Measurements from ENCODE around the gene APOBEC4.
A peak's percentile ranks its signal among the peaks of the same experiment; 100 is the strongest.

APOBEC4 gene

DNA sequence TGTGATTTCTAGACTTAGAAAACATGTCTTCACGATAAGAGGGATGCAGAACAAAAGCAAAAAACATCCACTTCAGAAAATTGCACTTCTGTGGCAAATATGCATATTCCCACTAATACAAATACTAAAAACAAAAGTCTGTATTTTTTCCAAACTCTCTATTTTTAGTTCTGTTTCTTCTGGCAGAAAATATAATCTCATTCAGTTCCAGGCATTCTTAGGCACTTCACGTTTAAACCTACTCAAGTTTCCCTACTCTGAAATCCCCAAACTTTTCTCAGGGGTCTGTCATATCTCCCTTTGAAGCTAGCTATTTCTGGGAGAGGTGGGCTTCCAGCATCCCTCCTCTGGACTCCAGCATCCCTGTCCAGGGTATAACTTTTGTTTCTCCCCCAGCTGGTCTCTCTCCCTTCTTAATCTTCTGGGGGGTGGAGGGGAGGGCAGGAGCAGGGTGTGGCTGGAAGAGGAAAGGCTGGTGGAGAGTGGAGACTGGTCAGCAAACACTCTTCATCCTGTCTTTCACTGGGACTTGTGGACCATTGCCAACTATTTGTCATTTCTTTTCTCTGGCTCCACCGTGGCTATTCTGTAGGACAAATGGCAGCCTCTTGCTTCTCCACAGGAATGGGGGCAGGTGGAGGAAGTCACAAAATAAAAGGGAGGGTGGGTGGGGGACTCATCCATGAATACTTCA lies 43.2 kb downstream of the APOBEC4 start:
- DNase-seq (ENCODE audit: extremely low read depth, low read depth): no peak
- TF ChIP-seq CTCF (IDR thresholded peaks at IDR 0.05; ENCODE audit: low read depth, low read length): no peak

DNA sequence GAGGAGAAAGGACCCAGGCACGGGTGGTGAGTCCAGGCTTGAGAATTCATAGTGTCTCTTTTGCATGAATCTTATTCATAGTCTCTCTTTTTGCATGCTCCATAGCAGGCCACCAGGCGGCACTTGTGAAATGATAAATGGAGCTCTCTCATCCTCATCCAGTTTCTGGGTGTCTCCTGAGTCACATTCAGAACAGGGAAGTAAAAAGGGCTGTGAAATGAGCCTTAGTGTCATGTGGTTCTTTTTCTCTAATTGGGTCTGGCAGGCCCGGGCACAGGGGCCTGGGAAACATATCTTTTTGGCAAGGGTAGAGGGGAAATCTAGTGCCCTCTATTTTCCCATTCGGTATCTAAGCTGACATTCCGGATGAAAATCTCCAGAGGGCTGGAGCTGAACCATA lies 43.8 kb downstream of the APOBEC4 start:
- peak; percentile 66 for TF ChIP-seq CTCF (IDR thresholded peaks at IDR 0.05; ENCODE audit: low read depth, low read length)
- peak; percentile 66 for DNase-seq (ENCODE audit: extremely low read depth, low read depth)

GRCh38 chr1:183607322-183607980 lies 45.7 kb downstream of the APOBEC4 start:
- no peak for TF ChIP-seq CTCF (IDR thresholded peaks at IDR 0.05; ENCODE audit: low read depth, low read length)
- no peak for DNase-seq (ENCODE audit: extremely low read depth, low read depth)

GRCh38 chr1:183605904-183606303 lies 47.2 kb downstream of the APOBEC4 start:
- DNase-seq (ENCODE audit: extremely low read depth, low read depth): no peak
- TF ChIP-seq CTCF (IDR thresholded peaks at IDR 0.05; ENCODE audit: low read depth, low read length): no peak

GRCh38 chr1:183604815-183605214 lies 48.3 kb downstream of the APOBEC4 start:
- DNase-seq (ENCODE audit: extremely low read depth, low read depth): no peak

DNA sequence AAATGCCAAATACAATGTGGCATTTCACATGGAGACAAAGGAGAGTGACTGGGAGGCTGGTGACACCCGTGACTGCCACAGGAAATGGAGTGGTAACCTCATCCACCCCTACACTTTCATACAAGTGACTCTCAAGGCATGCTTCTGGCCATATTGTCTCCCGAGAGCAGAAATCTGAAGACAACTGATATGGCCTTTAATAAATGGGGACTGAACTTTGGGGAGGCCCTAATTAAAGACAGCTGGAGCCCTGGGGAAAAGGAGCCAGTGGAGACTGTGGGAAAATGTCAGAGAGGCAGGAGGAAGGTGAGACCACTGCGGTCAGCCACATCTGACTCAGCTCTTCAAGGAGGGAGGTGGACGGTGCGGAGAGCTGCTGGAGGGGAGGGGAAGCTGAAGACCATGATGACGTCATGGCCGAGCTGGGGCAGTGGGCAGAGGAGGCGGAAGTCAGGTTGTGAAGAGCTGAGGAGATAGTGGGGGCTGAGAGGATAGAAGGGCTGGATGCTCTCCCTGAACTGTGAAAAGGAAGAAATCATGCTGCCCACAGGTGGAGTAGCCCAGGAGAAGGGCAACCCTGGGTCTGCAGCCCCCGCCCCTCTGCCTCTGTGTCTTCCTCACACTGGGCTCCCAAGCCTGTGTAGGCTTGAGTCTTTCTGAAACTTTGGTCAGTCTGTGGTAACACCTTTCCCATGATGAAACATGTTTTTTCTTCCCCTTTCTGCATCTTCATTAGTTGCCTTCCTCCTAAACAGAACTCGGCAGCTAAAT lies 48.9 kb downstream of the APOBEC4 start:
- TF ChIP-seq CTCF (IDR thresholded peaks at IDR 0.05; ENCODE audit: low read depth, low read length): no peak
- DNase-seq (ENCODE audit: extremely low read depth, low read depth): peak; percentile 66

More at GRCh38 chr1:183604815-183605214, 48.3 kb downstream of the APOBEC4 start:
- no peak for TF ChIP-seq CTCF (IDR thresholded peaks at IDR 0.05; ENCODE audit: low read depth, low read length)

DNA sequence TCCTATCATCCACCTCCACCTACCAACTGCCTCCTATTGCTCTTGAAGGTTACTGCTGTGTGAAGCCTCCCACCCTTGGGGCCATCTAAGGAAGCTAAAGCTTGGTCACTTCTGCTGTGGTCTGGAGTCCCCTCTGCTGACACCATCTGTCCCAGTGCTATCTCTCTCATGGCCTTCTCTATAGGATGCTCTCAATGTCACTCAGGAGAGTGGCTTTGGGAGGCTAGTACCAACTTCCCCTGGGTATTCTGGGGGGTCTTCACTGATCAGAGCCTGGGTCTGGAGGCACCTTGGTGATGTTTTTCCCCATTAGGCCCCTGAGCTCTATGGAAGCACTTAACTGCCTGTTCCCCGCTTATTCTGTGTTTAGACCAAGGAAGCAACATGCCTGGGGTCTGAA lies 50.6 kb downstream of the APOBEC4 start:
- DNase-seq (ENCODE audit: extremely low read depth, low read depth): no peak
- no peak for TF ChIP-seq CTCF (IDR thresholded peaks at IDR 0.05; ENCODE audit: low read depth, low read length)

Measured in AG09319 (cell line).